Esophagus (tissue), 2 donors: Measurements from ENCODE around the gene MRTFB. TPM values are rescaled to one million over a fixed set of nuclear protein-coding genes. Genes with fewer than 3 reads are reported as not detected.

Experiments used
- H3K27ac ChIP-seq, 2 donors: one replicate each; pipeline ENCODE4 v1.5.1; 2013; ENCODE audit warnings: low read depth in 2 of 2, mild to moderate bottlenecking in 2 of 2, inconsistent platforms in 1 of 2, low read length in 1 of 2, moderate library complexity in 1 of 2
- H3K27me3 ChIP-seq, 2 donors: one replicate each; pipeline ENCODE4 v1.6.1; 2013; ENCODE audit warnings: low read length in 2 of 2, control low read depth in 1 of 2, mild to moderate bottlenecking in 1 of 2; ENCODE audit not compliant: insufficient read depth in 2 of 2, control insufficient read depth in 1 of 2
- H3K36me3 ChIP-seq, 2 donors: one replicate each; pipeline ENCODE4 v1.6.1; 2013; ENCODE audit warnings: low read length in 1 of 2; ENCODE audit not compliant: control insufficient read depth in 2 of 2, insufficient read depth in 2 of 2
- H3K4me1 ChIP-seq, 2 donors: one replicate each; pipeline ENCODE4 v1.6.1; 2013; ENCODE audit warnings: low read length in 1 of 2; ENCODE audit not compliant: control insufficient read depth in 2 of 2, insufficient read depth in 2 of 2
- H3K4me3 ChIP-seq, 2 donors: one replicate each; pipeline ENCODE4 v1.5.1; 2013; ENCODE audit warnings: low read length in 2 of 2, mild to moderate bottlenecking in 2 of 2, low read depth in 1 of 2, moderate library complexity in 1 of 2
- H3K9me3 ChIP-seq, 2 donors: one replicate each; pipeline ENCODE4 v1.6.1; 2013; ENCODE audit warnings: mild to moderate bottlenecking in 2 of 2, low read depth in 1 of 2, low read length in 1 of 2, moderate library complexity in 1 of 2; ENCODE audit not compliant: control insufficient read depth in 2 of 2, insufficient read depth in 1 of 2
- WGBS, 2 donors: extraction: QIAGEN DNeasy Blood & Tissue Kit; methylation state at CpG; one replicate each; pipeline ENCODE4 v1.1.7; 2013; 5-methylcytosine and 5-hydroxymethylcytosine counted together
- polyA plus RNA-seq, 2 donors: library from polyadenylated mRNA; stranded (reverse); fragments of 200-250 nt; gene quantifications; one replicate each; pipeline ENCODE4 v1.2.3, GENCODE V29; 2013
- donor health status: healthy with polysubstance abuse.
- donor health status: Bipolar disorder and iron deficiency.

MRTFB gene
- polyA plus RNA-seq, 2 donors, result 5.4 to 7.1 TPM

GRCh38 chr16:14140923-14141322 is 69.8 kb downstream of the MRTFB start:
- no peaks in the 10 kb centered on the region for H3K9me3 ChIP-seq
- 90 to 92% methylated on average over 5 of the region's 5 CpGs for WGBS, 2 donors
- H3K27me3 ChIP-seq, result no peaks in the 10 kb centered on the region
- H3K36me3 ChIP-seq, result no peaks in the 10 kb centered on the region
- H3K4me3 ChIP-seq, result no peak overlapping the region
- no peaks in the 10 kb centered on the region for H3K4me1 ChIP-seq
- H3K27ac ChIP-seq, result no peak overlapping the region

GRCh38 chr16:14146445-14146844 is 75.3 kb downstream of the MRTFB start:
- Histone ChIP-seq H3K27ac (no peak overlapping the region), H3K4me3 (no peak overlapping the region), H3K36me3 (no peaks in the 10 kb centered on the region), H3K4me1 (no peaks in the 10 kb centered on the region), H3K27me3 (no peaks in the 10 kb centered on the region), H3K9me3 (no peaks in the 10 kb centered on the region)

DNA sequence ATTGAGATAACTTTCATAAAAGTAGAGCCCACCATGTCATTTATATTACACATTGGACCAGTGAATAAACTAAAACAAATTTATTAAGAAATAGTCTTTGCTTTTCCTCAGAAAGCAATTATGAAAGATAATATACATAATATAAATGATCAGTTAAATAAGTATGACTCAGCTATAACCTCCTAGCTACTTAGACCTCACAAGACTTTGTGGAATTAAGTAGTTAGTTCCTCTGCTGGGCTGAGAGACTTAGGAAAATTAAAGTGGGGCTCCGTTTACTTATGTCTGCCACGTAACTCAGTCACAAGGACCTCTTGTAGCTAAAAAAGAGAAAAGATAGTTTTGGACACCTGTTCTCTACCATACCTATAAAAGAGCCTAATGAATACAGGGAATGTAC is 76.9 kb downstream of the MRTFB start:
- Histone ChIP-seq H3K9me3 (no peaks in the 10 kb centered on the region), H3K4me3 (no peak overlapping the region), H3K27me3 (no peaks in the 10 kb centered on the region), H3K4me1 (no peaks in the 10 kb centered on the region), H3K27ac (no peak overlapping the region), H3K36me3 (no peaks in the 10 kb centered on the region)
- WGBS, 2 donors, result 86 to 90% methylated on average over 2 of the region's 2 CpGs

- H3K27me3 ChIP-seq, result no peaks in the 10 kb centered on the region
- H3K27ac ChIP-seq, result no peak overlapping the region
- H3K9me3 ChIP-seq, result no peaks in the 10 kb centered on the region
- H3K36me3 ChIP-seq, result no peaks in the 10 kb centered on the region
- WGBS, 2 donors, result 81 to 82% methylated on average over 8 of the region's 8 CpGs
- H3K4me3 ChIP-seq, result no peak overlapping the region
- H3K4me1 ChIP-seq, result no peaks in the 10 kb centered on the region
Measured at GRCh38 chr16:14148569-14148968, 77.5 kb downstream of the MRTFB start.

DNA sequence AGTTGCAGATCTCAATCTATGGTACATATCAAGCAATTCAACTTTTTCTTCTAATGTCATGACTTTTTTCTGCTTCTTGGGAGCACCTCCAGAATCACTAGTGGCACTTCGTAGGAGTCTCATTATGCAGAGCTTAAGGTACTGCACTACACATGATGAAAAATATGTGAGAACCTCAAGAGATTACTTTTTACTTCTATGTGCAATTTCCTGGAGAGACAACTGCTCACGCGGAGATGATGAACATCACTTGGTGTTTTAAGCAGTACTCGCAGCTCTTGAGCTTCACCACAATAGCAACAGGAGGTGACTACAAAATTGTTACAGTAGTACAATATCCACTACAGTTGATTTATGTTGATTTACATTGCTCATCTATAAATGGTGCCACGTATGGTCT is 79.7 kb downstream of the MRTFB start:
- Histone ChIP-seq H3K27me3 (no peaks in the 10 kb centered on the region), H3K36me3 (no peaks in the 10 kb centered on the region), H3K27ac (no peak overlapping the region), H3K4me1 (no peaks in the 10 kb centered on the region), H3K9me3 (no peaks in the 10 kb centered on the region), H3K4me3 (no peak overlapping the region)
- 93 to 97% methylated on average over 5 of the region's 5 CpGs for WGBS, 2 donors

DNA sequence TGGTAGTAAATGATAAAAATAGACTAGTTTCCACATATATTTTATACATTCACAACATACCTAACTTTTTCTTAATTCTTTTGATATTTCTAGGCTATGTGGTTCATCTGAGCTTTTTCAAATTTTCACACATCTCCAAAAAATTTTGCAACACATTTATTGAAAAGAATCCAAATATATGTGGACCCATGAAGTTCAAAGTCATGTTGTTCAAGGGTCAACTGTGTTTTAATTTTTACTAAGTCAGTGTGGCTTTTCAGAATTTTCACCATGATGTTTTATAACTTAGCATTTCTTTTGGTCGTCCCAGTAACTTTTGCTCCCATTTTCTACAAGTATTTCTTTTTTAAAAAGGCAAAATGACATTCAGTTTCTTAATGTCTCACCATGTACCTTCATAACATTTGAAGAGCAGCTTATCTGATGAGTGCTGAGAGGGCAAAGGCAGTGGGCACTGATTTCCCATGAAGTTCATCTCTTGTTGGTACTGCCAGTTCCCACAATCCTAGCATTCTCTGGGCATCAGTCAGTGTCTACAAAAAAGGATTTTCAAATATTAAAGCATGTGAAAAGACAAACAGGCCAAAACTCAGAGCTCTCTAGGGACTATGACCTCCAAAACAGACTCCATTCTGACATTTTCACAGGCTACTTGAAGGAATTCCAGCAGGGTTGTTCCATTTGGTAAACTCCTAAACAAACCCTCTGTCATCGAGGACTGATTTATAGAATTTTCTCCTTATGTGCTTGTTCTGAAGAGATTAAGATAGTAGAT is 80.3 kb downstream of the MRTFB start:
- H3K36me3 ChIP-seq, result no peaks in the 10 kb centered on the region
- no peak overlapping the region for H3K4me3 ChIP-seq
- no peaks in the 10 kb centered on the region for H3K27me3 ChIP-seq
- WGBS, 2 donors, result 79 to 88% methylated on average over 2 of the region's 2 CpGs
- no peak overlapping the region for H3K27ac ChIP-seq
- H3K9me3 ChIP-seq, result no peaks in the 10 kb centered on the region
- H3K4me1 ChIP-seq, result no peaks in the 10 kb centered on the region

DNA sequence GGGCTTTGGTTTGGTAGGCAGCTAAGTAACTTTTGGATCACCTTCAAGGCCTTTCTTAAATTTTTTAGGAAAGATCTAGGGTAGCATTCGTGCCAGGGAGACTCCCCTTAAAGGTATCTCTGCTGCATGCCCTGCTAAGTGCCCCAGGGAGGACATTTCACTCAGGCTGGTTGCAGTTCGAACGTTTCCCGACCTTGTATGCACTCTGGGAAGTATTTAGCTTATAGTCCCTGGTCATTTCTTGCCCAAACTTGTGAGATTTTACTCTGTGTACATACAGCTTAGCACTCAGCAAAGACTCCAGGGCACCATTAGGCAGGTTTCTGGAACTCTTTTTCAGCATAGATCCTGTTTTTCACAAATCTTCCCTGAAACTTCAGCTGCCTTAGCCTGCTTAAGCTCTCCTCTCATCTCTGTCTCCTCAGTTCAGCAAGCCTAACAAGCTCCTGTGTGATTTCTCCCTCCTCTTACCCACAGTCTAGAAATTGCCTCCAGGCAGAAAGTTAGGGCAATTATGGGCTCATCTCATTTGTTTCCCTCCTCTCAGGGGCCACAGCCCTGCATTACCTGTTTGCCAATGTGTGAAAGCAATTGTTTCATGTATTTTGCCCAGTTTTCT is 84.6 kb downstream of the MRTFB start:
- H3K9me3 ChIP-seq, result no peaks in the 10 kb centered on the region
- no peaks in the 10 kb centered on the region for H3K27me3 ChIP-seq
- no peak overlapping the region for H3K4me3 ChIP-seq
- no peaks in the 10 kb centered on the region for H3K4me1 ChIP-seq
- peak overlapping the region; percentile 24 to 59 for H3K27ac ChIP-seq
- WGBS, 2 donors, result 47 to 55% methylated on average over 4 of the region's 4 CpGs
- no peaks in the 10 kb centered on the region for H3K36me3 ChIP-seq

DNA sequence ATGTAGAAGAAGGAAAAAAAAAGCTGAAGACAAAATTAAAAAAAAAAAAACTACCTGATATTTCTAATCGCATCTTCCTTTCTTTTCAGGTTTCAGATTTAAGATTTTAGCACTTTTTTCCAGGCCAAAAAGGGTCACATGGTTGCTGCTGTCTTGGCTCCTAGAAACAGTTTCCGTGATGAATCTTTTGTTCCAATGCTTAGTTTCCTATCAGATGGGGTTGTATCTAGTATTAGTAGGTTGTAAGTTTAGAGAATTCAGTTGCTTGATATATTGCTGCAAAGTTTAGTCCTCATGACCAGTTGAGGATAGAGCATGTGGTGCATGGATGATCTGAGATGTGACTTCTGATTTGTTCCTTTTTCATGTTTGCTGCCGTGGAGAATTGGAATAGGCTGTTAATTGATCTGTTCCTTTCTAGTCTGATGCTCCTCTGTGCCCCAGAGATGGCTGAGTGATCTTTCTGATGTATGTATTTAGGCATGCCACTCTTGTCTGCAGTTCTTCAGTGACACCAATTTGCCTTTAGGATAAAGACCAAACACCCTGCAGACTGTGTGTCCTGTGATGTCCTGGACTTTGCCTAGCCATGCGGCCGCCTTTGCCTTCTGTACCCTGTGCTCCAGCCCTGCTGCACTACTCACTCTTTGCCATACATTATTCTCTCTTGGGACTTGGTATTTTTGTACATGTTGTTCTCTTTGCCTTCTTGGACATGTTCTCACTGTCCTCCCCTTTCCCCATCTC is 94.0 kb downstream of the MRTFB start:
- no peaks in the 10 kb centered on the region for H3K9me3 ChIP-seq
- no peaks in the 10 kb centered on the region for H3K27me3 ChIP-seq
- no peaks in the 10 kb centered on the region for H3K36me3 ChIP-seq
- H3K4me1 ChIP-seq, result no peaks in the 10 kb centered on the region
- 78 to 79% methylated on average over 5 of the region's 5 CpGs for WGBS, 2 donors
- H3K4me3 ChIP-seq, result no peak overlapping the region
- no peak overlapping the region for H3K27ac ChIP-seq

DNA sequence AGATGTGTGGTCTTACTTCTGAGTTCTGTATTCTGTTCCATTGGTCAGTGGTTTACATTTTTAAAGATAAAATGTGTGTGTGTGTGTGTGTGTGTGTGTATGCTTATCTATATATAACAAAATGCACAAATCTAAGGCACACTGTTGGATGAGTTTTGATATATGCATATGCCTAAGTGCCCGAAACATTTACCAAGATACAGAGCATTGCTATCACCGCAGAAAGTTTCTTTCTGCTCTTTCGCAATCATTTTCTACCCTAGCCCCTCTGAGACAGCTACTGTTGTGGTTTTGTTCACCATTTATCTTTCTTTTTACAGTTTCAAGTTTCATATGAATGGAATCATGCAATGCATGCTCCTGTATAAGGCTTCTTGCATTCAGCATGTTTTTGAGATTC is 97.0 kb downstream of the MRTFB start:
- Histone ChIP-seq H3K4me1 (no peaks in the 10 kb centered on the region), H3K36me3 (no peaks in the 10 kb centered on the region), H3K4me3 (no peak overlapping the region), H3K9me3 (no peaks in the 10 kb centered on the region), H3K27me3 (no peaks in the 10 kb centered on the region), H3K27ac (no peak overlapping the region)
- WGBS, 2 donors, result 79 to 82% methylated on average over 3 of the region's 3 CpGs
